22Rv1 (cell line): ENCODE data around the gene TTLL9.

ENCODE experiments used
- H3K27ac ChIP-seq: fragments of 450-650 bp; 2 replicates; pipeline ENCODE4 v1.5.1; 2017
- ZFX ChIP-seq: fragments of 450-650 bp; IDR thresholded peaks from 2 replicates; pipeline ENCODE4 v1.6.1; 2017; ENCODE audit warnings: antibody characterized with exemption, borderline replicate concordance
- TF ChIP-seq, protein P1 (sequence below): fragments of 450-650 bp; IDR thresholded peaks from 2 replicates; pipeline ENCODE4 v1.5.1; 2017; ENCODE audit warnings: mild to moderate bottlenecking

TTLL9 gene

DNA sequence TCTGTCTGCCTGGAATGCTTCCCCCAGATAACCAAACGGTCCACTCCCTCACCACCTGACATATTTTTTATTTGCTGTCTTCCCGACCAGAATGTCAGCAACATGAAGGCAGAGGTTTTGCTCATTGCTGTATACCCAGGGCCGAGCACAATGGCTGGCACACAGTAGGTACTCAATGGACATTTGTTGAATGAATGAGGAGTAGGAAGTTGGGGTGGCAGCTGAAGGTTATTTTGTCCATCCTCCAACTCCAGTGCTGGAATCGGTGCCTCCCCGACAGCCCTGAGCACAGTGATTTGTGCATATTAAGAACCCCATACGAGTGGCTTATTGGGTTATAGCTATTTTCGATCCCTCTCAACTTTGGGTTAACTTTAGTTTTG, 10.4 kb upstream of the TTLL9 start:
- H3K27ac ChIP-seq = no peak overlapping the region
- no peak for TF ChIP-seq ZFX
- TF ChIP-seq, protein P1, sequence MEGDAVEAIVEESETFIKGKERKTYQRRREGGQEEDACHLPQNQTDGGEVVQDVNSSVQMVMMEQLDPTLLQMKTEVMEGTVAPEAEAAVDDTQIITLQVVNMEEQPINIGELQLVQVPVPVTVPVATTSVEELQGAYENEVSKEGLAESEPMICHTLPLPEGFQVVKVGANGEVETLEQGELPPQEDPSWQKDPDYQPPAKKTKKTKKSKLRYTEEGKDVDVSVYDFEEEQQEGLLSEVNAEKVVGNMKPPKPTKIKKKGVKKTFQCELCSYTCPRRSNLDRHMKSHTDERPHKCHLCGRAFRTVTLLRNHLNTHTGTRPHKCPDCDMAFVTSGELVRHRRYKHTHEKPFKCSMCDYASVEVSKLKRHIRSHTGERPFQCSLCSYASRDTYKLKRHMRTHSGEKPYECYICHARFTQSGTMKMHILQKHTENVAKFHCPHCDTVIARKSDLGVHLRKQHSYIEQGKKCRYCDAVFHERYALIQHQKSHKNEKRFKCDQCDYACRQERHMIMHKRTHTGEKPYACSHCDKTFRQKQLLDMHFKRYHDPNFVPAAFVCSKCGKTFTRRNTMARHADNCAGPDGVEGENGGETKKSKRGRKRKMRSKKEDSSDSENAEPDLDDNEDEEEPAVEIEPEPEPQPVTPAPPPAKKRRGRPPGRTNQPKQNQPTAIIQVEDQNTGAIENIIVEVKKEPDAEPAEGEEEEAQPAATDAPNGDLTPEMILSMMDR = no peak

DNA sequence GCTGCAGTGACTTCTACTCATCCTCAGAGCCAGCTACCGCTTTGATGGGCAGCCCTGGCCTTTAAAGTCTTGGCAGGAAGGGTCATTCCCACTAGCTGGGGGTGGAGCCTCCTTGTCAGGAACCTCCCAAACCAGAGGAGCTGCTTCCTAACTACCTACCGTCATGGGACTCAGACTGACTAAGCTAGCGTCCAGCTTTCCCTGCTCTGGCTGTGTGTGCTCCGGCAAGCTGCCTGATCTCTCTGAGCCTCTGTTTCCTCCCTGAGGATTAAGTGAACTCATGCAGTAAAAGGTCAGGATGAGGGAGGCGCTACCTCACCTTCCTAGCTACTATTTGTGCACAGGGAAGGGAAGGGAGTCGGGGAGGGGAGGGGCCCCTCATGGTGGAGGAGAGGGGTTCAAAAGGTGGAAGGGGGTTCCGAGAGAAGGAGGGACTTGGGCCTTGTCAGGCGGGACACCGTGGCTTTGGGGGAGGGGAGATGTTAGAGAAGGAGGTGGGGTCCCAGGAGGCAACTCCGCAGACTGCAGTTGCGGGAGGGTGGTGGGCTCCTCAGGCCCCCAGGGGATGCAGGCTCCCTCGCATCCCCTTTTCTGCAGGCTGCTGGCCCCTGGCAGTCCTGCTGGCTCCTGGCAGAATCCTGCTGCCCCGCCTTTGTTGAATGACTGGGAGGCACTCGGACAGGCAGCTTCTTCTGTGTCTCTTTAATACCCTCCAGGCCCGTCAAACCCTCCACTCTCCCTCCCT, 9.9 kb upstream of the TTLL9 start:
- TF ChIP-seq, protein P1 = no peak
- no peak for TF ChIP-seq ZFX
- no peak overlapping the region; the same call in 1 of the 2 replicates for H3K27ac ChIP-seq

DNA sequence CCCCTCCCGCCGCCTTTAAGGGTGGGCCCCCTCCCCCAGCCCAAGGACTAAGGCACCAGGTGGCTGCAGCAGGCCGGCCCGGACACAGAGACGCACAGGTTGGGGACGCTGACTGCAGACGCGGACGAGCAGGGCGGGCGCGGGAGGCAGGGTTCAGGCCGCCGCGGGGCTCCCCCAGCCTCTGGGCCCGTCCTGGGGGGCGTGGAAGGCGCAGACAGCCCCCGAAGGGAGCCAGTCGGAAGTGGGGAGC, 9.4 kb upstream of the TTLL9 start:
- TF ChIP-seq, protein P1 = no peak
- TF ChIP-seq ZFX = no peak
- peak overlapping the region; percentile 50; the same call in 1 of the 2 replicates for H3K27ac ChIP-seq

DNA sequence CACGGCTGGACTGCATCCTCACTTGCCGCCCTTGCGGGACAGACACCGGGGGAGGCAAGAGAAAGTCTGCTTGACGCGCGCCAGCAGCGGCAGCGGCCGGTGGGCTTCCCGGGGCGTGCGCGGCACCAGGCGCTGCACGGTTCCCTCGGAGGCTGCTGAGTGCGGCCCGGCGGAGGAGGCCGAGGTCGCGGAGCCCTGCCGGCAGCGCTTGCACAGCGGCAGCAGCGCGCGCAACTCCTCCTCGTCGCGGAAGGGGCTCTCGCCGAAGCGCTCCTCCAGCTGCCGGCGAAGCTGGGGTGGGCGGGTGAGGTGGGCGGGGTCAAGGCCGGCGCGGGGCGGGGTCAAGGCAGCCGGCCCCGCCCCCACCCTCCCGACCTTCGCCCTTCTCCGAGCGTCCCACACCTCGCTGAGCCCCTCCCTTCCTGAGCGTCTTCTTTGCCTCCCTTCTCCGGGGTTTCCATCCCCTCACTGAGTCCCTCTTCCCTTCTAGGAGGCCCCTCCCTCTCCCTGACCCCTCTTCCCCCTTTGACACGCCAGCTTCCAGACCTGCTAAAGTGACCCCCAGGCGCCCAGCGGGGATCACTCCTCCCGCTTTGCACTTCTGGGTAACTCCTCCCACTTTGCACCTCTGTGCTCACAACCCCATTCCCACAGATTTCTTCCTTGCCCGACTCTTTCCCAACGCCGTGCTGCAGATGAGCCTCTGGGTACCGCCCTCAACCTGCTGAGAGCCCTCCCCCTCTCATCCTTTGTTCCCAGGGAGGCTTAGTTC, 8.9 kb upstream of the TTLL9 start:
- H3K27ac ChIP-seq = peak overlapping the region; percentile 50; the same call in 1 of the 2 replicates
- TF ChIP-seq ZFX = no peak
- TF ChIP-seq, protein P1 = no peak

DNA sequence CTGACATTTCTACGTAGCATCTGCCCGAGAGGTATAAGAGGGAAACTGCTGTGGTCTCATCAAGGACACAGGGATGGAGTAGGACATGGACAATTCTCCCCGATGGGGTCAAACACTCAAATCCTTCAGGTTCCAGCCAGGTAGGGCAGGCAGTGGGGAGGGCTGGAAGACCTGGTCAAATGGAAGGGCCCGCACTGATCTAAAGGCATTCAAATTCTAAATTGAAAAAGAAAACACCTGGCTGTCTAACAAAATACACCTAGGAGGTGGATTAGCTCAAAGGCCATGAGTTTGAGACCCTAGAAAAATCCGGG, 8.3 kb upstream of the TTLL9 start:
- peak overlapping the region; percentile 50; the same call in 1 of the 2 replicates for H3K27ac ChIP-seq

DNA sequence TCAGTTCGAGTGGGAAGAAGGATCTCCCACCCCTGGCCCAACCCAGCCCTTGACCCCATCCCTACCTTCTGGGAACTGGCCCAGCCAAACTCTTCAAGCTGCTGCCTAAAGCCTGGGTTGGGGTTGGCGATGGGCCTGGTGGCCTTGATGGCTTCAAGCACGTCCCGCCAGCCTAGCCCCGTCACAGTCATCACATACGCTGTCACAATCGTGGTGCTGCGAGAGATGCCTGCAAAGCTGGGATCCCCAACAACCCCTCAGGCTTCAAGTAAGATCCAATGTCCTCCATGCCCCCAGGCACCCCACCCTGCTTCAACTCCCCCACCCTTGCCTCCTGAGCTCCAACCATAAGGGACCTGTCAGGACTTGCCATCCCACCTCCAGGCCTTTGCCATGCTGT, 7.9 kb upstream of the TTLL9 start:
- TF ChIP-seq, protein P1 = no peak
- no peak for TF ChIP-seq ZFX
- no peak overlapping the region for H3K27ac ChIP-seq

More for the DNA sequence above, 8.3 kb upstream of the TTLL9 start:
- TF ChIP-seq, protein P1 = no peak
- TF ChIP-seq ZFX = no peak
